Tibial nerve (tissue), 3 donors: ENCODE data around the gene BNC1.

Source experiments
- CTCF ChIP-seq, 5 experiments: fragments of 200-600 bp in 3 of 5; fragments of 450-650 bp in 2 of 5; sonication (generic) in 3 of 5; IDR thresholded peaks; one replicate each; pipeline ENCODE4 v1.5.1; 2016 to 2019; ENCODE audit warnings: antibody characterized with exemption in 5 of 5, mild to moderate bottlenecking in 3 of 5, moderate library complexity in 2 of 5
- POLR2A ChIP-seq, 2 donors: fragments of 450-650 bp; IDR thresholded peaks; one replicate each; pipeline ENCODE4 v1.6.1; 2017; ENCODE audit warnings: antibody characterized with exemption in 2 of 2, mild to moderate bottlenecking in 2 of 2, moderate library complexity in 2 of 2

GRCh38 chr15:83323296-83323711 is 38.8 kb upstream of the BNC1 start:
- TF ChIP-seq CTCF (IDR thresholded peaks at IDR 0.05) (no peak), POLR2A (IDR thresholded peaks at IDR 0.05) (no peak)
